GM12865 (cell line): ENCODE results near the gene PLCB1.

Experiments
- DNase-seq: peaks from one replicate; pipeline ENCODE4 v3.0.0; 2010; ENCODE audit warnings: low read depth
- H3K4me3 ChIP-seq: 2 replicates; pipeline ENCODE4 v1.5.1; 2011; ENCODE audit warnings: mild to moderate bottlenecking, low read depth, low read length, control low read depth
- TF ChIP-seq, protein P1 (sequence below): IDR thresholded peaks from 2 replicates; pipeline ENCODE4 v1.5.1; 2011; ENCODE audit warnings: low read length, control low read depth, low read depth, inconsistent platforms; ENCODE audit not compliant: insufficient read depth; ENCODE audit errors: missing control alignments

Gene PLCB1

DNA sequence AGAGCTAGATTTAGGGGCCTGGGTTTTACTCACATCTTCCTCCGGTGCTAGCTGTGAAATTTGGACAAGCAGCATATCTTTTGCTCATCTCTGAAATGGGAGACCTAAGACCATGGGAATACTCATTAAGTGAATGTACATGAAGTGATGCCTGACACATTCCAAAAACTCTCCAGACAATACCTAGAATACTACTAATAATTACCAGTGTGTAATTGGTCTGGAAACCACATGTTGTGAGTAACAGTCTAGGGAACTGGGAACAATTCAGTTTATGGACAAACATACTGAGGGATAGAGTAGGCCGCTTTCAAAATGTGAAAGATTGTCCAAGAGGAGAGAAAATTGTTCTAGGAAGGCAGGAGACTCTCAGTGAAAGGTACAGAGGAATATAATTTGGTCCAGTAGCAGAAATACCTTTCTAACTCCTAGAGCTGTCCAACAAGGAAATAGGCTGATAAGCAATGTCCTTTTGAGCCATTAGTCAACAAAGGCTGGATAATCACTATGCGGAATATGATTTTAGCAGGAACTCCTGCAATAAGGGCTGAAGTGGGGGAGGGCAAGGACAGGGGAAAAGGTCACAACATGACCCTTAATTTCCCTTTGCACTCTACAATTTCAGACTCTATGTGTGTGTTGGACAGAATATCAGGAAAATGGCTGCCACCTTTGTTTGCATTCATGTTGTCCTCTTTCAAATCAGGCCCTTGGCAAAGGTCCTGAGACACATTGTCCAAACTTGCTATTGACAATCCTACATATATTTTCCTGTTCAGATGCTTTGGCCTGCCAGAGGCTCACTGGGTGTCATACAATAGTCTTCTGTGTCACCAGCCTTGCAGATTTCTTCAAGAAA is 315.4 kb downstream of the PLCB1 start:
- no peak for DNase-seq
- H3K4me3 ChIP-seq, result no peak overlapping the region
- TF ChIP-seq, protein P1, sequence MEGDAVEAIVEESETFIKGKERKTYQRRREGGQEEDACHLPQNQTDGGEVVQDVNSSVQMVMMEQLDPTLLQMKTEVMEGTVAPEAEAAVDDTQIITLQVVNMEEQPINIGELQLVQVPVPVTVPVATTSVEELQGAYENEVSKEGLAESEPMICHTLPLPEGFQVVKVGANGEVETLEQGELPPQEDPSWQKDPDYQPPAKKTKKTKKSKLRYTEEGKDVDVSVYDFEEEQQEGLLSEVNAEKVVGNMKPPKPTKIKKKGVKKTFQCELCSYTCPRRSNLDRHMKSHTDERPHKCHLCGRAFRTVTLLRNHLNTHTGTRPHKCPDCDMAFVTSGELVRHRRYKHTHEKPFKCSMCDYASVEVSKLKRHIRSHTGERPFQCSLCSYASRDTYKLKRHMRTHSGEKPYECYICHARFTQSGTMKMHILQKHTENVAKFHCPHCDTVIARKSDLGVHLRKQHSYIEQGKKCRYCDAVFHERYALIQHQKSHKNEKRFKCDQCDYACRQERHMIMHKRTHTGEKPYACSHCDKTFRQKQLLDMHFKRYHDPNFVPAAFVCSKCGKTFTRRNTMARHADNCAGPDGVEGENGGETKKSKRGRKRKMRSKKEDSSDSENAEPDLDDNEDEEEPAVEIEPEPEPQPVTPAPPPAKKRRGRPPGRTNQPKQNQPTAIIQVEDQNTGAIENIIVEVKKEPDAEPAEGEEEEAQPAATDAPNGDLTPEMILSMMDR, result no peak

DNA sequence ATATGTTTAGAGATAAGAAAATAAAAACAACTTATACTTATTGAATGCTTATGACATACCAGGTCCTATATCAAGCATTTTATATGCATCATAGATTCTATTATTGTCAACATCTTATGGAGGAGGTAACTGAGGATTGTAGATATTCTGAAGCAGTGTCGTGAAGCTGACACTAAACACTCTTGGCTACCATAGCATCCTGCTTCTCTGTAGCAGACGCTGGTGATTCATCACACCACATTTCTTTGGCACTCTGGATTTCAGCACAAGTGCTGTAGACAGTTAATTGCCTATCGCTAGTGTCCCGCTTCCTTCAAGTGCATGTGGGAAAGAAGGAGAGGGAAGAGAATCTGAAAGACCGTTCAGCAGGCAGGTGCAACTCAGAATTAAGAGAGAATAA is 317.1 kb downstream of the PLCB1 start:
- H3K4me3 ChIP-seq, result no peak overlapping the region
- no peak for DNase-seq
- TF ChIP-seq, protein P1, result no peak

DNA sequence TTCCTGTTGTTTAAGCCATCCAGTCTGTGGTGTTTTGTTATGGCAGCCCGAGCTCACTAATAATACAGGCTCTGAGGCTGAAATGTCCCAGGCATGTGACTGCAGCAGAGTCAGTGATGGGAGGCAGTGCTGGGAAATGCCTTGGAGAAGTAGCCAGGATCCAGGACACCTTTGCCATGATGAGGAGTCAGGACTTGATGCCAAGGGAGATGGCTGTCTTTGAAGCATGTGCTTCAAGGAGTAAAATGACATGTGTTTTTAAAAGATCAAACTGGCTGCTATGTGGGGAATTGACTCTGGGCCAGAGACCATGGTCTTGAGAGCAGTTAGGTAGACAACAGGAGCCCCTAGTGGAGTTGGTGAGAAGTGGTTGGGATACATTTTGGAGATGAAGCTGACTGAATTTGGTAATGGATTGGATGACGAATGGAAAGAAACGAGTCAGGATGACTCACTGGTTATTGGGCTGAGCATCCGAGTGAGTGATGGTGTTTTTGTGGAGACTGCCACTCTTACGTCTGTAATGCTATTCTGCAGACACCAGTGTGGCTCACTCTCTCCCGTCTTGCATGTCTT is 322.2 kb downstream of the PLCB1 start:
- DNase-seq, result peak; percentile 49
- no peak overlapping the region for H3K4me3 ChIP-seq
- TF ChIP-seq, protein P1, result peak; percentile 48

DNA sequence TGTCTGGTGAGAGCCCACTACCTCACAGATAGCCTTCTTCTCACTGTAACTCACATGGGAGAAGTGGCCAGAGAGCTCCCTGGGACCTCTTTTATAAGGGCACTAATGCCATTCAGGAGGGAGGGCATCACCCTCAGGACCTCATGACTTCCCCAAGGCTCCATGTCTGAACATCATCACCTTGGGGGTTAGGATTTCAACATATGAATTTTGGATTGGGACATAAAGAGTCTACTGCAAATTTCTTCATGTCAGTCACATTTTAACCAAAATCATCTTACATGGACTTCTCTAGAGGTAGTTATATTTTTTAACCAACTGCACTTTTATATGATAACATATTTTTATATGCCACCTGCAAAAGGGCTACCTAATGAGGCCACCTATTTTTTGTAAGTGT is 324.7 kb downstream of the PLCB1 start:
- DNase-seq, result no peak
- TF ChIP-seq, protein P1, result no peak
- no peak overlapping the region for H3K4me3 ChIP-seq

DNA sequence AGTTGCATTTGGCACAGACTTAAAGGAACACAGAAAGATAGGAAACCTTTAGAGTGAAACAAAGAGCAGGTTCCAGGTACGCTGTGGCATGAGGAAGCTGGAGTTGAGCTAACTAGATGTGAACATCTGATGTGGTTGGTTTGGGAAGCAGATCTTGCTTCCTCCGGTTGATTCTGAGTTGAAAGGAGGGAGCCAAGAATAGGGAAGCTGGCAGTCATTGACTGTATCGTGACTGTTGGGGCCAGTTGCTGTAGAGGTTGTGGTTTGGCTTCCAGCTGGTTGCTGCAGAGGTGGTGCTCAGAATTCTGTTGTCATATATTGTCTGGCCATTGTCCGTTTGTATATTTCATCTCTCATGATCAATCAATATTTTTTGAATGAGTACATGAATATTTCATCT is 325.9 kb downstream of the PLCB1 start:
- DNase-seq, result no peak
- H3K4me3 ChIP-seq, result no peak overlapping the region
- TF ChIP-seq, protein P1, result no peak

DNA sequence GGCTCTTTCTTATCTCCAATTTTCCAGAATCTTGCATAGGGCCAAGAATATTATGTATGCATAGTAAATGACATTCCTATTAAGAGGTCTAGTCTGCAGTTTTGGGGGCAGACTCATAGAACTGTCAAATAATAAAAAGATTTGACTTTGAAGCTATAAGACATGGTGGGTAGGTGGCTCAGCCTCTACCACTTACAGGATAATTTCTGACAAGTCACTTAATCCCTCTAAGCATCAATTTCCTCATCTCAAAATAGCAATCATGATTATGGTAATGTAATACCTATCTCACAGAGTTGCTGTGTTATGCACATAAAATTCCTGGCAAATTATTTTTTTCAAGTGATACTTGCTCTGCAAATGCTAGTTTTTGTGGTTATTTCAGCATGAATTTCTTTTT is 329.1 kb downstream of the PLCB1 start:
- DNase-seq, result no peak
- TF ChIP-seq, protein P1, result no peak
- no peak overlapping the region for H3K4me3 ChIP-seq
